ENCODE data around the gene SORL1-AS1.
A peak's percentile ranks its signal among the peaks of the same experiment; 100 is the strongest.
"Not testable (repeated sequence)": the region's sequence is repeated elsewhere in the genome, so short reads cannot be mapped to it uniquely, and the experiment has no call there.

Gene SORL1-AS1

GRCh38 chr11:121426476-121427399 lies 26.0 kb downstream of the SORL1-AS1 start:
- ATAC-seq, result peak; percentile 36

DNA sequence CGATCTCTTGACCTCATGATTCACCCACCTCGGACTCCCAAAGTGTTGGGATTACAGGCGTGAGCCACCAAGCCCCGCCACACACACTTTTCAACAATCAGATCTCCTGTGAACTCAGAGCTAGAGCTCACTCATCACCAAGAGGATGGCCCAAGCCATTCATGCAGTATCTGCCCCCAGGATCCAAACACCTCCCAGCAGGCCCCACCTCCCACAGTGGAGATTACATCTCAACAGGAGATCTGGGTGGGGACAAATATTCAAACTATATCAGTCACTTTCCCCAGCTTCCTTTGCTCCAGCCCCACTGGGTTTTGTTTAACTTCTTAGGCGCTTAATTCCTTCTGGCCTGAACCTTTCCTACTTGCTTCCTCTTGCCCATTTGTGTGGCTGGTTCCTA lies 26.9 kb downstream of the SORL1-AS1 start:
- ATAC-seq, result no peak

GRCh38 chr11:121422675-121423074 lies 30.1 kb downstream of the SORL1-AS1 start:
- no peak for ATAC-seq

- peak; percentile 25 for ATAC-seq
These were observed 31.4 kb downstream of the SORL1-AS1 start for GRCh38 chr11:121421149-121421901.

DNA sequence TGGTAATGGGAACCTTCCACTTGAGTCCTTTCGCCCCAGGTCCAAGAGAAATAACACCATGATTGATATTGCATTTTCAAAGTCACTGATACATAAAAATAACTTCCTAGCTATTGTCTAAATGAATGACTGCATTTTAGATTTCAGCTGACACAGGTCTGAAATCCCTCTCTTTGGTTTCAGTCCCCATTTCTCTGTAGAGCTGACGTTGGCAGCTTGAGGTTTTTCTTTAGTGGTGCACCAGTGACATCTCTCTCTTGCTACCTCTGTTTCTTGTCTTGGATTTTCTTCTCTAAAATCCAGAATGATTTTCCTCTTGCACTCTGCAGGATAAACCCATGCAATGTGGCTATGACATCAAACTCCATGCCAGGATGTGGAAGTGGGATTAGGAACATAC lies 32.4 kb downstream of the SORL1-AS1 start:
- ATAC-seq, result no peak

DNA sequence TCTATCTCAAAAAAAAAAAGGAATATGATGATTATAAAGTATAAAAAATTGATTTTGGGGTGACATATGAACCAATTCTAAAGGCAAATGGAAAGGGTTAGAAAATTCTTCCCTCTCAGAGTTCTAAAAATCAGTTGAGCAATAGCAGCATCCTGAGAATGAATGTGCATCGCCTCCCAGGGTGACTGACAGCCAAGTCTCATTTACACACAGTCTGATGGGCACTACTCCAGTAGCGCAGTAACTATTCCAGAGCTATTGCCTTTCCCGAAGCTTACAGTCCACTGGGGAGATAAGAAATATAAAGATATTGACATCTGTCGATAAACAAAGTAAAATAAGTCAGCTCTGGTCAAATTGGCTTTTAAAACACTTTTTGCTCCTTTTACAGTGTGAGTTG lies 32.9 kb downstream of the SORL1-AS1 start:
- no peak for ATAC-seq

GRCh38 chr11:121418625-121419114 lies 34.1 kb downstream of the SORL1-AS1 start:
- peak; percentile 49 for ATAC-seq

GRCh38 chr11:121417607-121418006 lies 35.2 kb downstream of the SORL1-AS1 start:
- ATAC-seq, result no peak

DNA sequence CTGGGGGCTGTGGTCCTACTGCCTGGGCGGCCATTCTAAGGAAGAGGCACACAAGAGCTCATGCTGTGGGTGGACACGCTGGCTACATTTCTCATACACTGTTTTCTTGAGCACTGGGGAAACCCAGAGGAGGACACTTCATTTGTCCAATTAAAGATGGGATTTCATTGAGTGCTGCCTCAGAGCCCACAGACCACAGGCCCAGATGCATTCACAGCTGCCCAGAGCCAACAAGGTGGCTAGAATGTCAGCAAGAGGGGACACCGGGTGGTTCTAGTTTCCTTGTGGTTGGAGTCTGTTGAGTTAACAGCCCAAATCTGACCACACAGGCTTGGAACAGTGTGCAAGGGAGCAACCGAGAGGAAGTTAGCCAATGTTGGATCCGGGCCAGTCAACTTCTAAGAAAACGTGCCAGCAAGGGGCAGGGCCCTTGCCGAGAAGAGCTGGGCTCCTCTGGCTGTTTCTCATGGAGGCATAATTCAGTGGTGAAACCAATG lies 35.7 kb downstream of the SORL1-AS1 start:
- ATAC-seq, result peak; percentile 68

DNA sequence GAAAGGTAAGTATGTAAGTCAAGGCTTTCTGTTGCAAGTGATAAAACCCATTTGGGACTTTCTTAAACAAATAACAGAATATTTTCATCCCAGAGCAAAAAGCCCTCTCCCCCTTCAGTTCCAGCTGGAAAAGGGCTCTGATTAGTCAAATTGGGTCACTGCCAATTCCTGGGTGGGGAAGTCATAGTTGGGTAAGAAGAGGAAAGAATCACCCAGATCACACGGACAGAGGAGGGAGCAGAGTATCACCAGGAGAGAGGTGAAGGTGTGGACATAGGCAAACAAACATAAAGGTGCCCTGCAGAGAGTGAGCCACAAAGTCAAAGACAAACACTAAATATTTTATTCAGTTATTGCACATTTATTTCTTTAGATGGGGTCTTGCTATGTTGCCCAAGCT lies 36.9 kb downstream of the SORL1-AS1 start:
- peak; percentile 51 for ATAC-seq

DNA sequence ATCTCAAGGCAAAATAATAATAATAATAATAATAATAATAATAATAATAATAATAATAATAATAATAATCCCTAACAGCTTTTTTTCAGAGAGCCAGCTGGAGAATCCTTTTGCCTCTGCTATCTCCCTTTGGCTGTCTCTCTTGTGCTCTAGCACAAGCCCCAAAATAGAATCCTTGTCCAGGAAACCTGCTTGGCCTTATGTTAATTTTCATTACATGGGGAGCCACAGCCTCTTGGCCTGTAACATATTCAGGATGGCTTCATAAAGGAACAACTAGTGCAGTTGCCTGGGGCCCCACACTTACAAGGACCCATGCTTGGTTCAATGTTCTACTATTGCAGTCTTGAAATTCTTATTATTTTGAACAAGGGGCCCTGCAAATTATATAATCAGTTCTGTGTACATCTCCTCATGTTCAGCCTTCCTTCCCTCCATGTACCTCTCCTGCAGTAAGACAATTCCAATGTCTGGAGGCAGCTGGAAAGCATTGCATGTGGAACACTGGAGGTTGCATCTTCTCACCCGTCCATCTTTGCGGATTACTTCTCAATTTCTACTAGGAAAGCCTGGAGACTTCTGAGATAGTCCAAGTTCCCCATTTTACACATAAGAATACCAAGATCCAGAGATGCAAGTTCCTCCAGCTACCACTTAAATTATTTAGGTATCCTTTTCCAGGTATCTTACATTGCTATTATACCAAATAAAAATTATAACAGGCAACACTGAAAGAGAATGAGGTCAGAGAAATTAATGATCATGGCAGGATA lies 38.4 kb downstream of the SORL1-AS1 start:
- ATAC-seq, result no peak

GRCh38 chr11:121412711-121413415 lies 39.9 kb downstream of the SORL1-AS1 start:
- ATAC-seq, result no peak

GRCh38 chr11:121412000-121412587 lies 40.7 kb downstream of the SORL1-AS1 start:
- ATAC-seq, result no peak

DNA sequence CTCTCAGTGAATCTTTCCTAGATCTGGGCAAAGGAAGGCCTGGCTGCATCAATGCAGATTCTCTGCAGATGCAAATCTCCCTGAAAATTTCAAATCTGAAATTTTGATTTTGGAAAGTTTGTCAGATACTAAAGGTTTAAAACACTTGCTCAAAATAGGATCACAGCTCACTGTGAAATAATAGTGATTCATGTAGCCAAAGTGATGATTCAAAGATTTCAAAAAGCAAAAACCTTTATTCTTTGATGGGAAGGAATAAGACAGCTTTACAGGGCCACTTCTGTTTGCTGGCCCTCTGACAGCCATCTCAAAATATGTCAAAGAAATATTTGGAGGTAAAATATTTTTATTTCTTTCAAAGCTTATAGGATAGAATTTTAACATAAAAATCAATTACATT lies 41.4 kb downstream of the SORL1-AS1 start:
- ATAC-seq, result not testable (repeated sequence)

GRCh38 chr11:121410041-121410440 lies 42.7 kb downstream of the SORL1-AS1 start:
- not testable (repeated sequence) for ATAC-seq

- ATAC-seq, result no peak
These were observed 43.9 kb downstream of the SORL1-AS1 start for GRCh38 chr11:121408830-121409229.

DNA sequence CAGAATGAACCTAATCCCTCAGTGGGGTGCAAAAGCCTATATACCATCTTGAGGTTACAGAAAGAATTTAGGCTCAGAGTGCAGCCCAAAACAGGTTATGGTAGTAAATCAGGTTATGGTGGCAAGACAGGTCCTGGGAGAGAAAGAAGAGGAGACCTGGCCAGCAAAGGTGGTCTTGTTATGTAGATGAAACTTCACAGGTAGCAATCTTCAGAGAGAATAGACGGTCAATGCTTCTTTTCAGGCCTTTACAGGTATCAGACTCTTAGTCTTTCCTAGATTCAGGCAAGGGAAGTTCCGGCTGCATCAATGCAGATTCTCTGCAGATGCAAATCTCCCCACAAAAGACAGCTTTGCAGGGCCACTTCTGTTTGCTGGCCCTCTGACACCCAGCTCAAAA lies 46.5 kb downstream of the SORL1-AS1 start:
- ATAC-seq, result no peak

DNA sequence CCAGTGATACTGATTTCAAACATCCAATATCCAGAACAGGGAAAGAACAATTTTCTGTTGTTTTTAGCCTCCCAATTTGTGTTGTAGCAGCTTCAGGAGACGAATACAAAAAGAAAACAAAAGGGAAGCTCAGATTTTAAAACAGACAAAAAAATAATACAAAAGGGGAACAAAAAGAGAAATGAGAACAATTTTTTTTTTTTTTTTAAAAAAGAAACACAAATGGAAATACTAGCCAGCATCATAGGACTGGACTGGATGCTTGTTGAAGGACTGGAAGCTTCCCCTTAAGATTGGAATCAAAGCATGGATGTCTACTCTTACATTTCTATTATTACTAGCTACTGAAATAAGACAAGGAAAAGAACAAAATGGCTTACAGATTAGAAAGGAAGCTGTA lies 47.1 kb downstream of the SORL1-AS1 start:
- ATAC-seq, result no peak

DNA sequence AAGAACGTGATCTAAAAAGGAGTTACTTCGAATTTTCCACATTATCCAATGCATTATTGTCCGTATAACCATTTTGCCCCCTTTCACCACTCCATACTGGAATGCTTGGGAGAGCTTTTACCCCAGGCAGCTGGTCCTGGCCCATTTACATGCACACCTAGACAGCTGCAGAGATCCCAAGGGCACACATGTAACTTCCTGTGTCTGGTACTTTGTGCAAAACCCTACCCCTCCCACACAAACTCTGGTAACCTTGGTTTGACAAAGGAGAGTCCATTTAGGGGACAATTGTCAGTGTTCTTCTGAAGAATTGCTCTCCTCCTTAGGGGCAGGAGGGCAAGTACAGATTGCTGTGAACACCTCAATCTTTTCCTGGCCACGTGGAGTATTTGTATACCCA lies 58.0 kb downstream of the SORL1-AS1 start:
- ATAC-seq, result no peak

- ATAC-seq, result no peak
These were observed 58.9 kb downstream of the SORL1-AS1 start for GRCh38 chr11:121393855-121394254.

GRCh38 chr11:121391914-121392313 lies 60.9 kb downstream of the SORL1-AS1 start:
- ATAC-seq, result peak; percentile 98
